Dedifferentiated amniotic fluid mesenchymal stem cell (primary cell): ENCODE results near the gene GADL1.
A peak's percentile ranks its signal among the peaks of the same experiment; 100 is the strongest.

Experiments used
- DNase-seq: peaks from one replicate; pipeline ENCODE4 v3.0.0-alpha.2; 2016; ENCODE audit errors: extremely low spot score

The GADL1 gene

DNA sequence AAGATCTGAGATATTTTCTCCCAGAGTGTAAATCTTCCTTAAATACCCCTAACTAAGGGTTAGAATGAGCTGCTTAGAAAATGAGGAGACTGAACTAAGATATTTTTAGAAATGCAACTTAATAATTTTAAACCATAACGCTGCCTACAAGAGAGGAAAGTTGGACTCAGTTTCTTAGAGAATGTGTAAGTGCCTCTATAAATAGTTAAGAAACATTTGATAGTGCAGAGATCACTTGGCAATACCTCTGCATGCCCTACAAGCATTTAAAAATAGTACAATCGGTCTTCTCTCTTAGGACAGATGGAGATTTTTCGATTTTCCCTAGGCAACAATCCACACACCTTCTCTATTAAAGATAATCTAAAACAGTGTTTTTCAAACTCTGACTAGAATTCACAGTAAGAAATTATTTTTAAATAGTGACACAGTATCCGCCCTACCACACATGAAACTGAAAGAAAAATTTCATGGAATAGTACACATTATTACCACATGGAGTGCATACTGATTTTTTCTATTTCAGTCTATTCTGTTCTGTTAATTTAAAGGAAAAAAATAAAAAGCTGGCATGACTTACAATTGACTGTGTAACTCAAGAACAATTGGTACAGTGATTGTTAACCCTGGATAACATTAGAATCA lies 83.2 kb downstream of the GADL1 start:
- DNase-seq = no peak

DNA sequence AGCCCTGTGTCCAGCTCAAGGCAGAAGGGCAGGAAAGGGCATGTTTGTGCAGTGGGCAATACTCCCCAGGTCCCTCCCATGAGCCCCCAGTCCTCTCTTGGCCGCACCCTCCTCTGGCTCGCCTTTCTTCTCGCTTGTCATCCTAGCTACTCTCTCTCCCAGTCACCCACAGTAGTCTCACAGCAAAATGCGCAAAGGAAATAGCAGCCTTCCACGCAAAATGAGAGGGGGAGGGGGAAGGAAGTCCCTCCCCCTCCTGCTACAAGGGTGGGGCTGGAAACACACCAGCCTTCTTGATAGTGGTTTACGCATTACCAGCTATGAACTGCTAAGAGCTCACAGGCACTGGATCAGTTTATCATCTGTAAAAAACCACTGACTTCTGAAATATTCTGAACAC lies 83.8 kb downstream of the GADL1 start:
- no peak for DNase-seq

DNA sequence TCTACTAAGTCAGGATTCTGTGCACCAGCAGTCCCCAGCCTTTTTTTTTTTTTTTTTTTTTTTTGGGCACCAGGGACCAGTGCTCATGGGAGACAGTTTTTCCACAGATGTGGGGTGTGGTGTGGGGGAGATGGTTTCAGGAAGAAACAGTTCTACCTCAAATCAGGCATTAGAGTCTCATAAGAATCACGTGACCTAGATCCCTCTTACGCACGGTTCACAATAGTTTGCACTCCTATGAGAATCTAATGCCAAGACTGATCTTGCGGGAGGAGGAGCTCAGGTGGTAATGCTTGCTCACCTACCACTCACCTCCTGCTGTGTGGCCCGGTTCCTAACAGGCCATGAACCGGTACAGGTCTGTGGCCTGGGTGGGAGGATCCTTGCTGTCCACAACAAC lies 88.8 kb downstream of the GADL1 start:
- DNase-seq = no peak

DNA sequence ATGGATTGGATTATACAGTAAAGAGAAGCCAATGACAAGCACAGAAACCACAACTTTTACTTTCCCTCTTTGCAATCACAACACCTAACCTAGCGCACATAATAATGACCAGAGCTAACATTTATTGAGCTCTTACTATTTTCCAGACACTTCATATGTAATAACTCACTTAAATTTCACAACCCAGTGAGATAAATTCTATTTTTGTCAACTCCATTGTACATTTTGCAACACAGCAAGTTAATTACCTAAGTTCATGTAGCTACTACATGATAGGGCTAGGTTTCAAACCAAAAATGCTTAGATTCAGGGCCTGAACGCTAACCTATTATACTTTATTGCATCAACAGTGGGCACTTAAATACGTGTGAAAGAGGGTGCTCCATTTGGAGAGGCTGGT lies 89.5 kb downstream of the GADL1 start:
- DNase-seq = no peak

DNA sequence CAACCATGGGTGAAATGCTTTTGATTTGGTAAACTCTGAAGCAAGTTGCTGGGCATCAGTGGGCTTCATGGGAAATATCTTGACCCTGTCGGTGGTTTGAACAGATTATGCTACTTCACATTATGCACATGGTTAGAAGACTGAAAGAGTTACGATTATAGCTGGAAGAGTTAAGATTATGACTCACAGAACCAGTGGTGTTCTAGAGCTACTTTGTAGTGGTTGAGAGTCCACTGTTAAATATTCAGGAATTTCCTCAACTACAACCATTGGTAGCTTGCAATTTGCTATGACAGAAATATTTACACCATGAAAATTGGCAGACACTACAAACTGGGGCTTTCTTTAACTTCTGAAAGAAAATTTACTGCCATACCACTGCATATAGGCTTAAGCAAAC lies 99.3 kb downstream of the GADL1 start:
- DNase-seq = no peak

DNA sequence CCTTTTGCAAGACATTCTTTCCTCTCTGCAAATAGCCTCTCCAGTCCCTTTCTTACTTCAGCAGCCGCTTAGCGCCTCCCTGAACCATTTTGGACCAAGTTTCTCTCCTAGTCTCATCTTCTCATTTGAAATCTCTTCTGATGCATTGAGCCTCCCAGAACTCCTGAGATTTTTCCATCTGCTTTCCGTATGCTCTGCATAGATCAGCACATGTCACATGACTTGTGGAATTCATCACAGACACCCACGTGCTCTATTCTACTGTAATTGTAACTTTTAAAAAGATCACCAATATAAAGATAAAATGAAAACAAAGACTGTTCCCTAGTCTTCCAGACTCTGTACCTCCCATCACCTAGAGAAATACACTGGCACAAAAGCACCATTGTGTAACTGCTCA lies 100.7 kb downstream of the GADL1 start:
- no peak for DNase-seq

DNA sequence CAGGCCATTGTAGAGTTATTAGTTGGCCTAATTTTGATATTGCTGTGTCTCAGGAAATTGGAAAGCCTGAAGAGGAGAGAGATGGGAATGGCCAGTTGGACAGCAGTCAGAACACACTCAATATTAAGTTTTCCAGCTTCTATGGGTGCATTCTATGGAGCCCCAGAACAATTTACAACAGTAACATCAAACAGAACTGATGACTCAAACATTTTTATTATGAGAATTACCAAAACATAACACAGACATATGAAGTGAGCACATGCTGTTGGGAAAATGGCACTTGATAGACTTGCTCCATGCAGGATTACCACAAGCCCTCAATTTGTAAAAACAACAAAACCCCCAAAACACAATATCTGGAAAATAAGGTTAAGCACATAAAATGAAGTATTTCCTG lies 104.3 kb downstream of the GADL1 start:
- no peak for DNase-seq

DNA sequence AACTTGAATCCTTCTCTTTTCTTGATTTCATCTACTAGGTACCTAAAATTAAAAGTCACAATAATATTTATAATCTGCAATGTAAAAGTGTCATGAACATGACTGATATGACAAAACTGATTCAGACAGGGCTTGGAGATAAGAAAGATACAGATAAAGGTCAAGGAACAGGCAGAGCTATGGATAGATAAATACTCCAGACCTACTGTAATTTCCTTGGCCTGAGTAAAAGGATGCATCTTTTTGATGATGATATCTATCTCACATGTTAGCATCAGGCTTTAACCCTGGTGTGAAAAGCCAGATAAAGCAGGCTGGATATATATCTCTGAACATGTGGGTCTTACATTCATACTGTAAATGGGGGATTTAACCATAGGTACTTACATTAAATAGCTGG lies 108.1 kb downstream of the GADL1 start:
- no peak for DNase-seq

DNA sequence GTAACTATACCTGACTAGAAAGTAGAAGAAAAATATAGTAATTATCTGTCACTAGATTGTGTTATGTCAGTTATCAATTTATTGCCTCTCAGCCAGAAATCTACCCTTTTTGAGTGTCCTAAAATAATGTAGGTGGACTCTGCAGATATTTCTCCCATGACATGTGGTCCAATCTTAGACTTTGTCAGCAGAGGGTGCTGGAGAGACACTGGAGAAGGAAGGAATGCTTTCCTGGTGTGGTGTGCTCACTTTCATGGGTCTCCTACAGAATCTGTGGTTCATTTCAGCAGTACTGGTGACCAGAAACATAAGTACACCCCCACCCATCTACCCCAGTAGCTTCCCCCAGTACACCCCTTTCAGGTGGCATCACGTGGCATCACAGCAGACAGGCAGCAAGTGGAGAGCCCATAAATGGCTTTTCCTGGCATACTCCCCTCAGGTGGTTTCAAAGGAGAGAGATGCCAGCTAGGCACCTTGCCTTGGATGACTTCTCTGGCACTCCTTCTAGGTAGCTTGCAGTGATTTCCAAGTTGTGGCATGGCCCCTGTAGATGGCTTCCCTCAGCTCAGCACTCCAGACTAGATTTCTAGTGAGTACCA lies 114.7 kb downstream of the GADL1 start:
- DNase-seq = no peak

DNA sequence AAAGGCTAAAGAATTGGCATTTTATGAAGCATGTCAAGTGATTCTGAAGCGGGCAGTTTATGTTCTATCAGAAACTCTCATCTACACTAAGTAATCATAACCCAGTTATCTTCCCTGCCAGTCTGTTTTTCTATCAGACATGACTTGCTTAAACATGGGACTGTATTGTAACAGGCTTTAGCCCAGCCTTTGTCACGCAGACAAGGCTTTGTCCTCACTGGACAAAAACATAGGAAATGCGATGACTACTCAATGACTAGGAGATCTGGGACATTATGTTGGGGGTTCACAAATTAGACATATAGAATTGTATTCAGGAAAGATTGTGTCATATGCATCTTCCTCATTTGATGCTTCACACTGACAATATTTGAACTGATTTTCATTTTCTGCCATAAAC lies 115.5 kb downstream of the GADL1 start:
- no peak for DNase-seq

DNA sequence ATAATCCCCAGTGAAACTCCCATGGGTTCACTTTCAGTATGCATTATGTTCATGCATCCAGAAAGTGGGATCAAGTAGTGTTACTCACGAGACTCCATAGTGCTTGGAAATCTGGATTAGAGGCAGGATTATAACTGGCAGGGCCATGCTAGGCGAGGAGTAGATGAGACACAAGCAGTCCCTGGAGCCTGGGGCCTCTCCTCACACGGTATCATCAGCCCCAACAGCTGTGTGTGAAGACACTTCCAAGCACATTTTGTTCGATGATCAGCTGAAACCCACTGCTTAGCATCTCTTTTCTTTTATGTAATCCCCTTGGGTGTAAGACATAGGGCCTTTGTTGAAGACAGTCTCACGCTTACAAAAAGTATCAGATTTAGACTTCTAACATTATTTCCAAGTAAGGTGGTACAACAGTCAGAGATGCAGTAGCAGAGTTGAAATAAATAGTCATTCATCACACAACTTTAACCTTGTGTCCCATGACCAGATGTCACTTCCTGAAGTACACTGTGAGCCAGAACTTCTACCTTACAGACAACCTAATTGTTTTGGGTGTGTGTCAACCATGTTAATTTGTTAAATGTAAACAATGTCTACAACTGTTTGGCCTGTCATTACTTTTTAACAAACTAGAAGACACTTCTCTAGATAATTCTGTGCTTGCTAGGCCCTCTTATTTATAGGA lies 116.9 kb downstream of the GADL1 start:
- DNase-seq = no peak

DNA sequence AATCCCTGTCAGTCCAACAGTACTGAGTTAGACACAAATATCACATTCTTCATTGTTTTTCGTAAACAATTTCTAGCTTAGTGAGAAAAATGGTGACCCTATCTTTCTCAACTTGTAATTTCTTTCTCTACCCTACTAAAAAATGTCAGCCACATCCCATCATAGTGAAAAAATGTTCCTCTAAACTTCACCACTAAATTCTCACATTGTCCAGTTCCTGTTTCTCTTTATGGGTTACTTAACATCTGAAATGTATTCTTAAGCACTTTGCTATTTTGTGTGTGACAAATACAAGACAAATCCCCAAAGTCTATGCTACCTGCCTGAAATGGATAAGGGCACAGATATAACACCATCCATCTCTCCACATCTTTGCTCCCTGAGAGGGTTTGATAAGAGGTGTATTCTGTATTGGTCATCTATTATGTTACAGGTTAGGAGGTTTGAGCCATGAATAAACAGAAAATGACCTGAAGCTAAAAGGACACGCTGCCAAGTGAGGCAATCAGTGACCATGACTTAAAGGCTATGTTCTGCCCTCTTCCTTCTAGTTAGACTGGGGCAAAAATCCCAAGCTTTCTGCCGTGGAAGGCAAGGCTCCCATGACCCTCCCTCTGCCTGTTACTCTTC lies 118.2 kb downstream of the GADL1 start:
- DNase-seq = no peak

DNA sequence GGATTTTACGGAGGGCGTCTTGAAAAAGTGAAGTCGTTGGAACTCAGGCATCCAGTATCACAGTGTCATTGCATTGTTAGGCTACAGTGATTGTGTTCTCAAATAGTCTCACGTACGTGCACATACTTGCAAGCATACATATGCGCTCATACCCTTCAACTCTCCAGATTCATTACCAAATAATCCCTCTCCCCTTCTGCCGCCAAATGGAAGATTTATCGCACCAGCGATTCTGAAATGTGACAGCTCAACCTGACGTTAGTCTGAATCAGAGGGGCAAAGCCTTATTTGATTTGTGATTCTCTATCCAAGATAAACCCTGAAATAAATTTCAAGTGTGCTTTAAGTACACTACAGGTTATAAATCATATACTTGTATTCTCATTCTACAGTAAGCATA lies 119.4 kb downstream of the GADL1 start:
- no peak for DNase-seq

DNA sequence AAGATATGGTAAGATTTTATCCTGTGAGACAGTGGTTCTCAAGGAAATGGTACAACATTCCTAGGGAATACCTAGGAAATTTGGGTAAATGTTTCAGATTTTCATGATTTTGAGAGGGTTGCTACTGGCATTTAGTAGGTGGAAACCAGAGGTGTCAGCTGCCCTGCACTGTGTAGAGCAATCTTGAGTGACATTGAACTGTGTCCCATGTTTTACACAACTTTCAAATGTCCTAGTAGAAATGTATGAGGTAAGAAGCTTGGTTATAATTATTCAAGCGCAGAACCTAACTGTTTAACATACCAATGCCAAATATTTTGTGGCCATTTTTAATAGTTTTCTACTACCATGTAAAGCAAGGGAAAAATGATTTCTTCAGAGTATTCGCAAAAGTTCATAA lies 120.4 kb downstream of the GADL1 start:
- no peak for DNase-seq

DNA sequence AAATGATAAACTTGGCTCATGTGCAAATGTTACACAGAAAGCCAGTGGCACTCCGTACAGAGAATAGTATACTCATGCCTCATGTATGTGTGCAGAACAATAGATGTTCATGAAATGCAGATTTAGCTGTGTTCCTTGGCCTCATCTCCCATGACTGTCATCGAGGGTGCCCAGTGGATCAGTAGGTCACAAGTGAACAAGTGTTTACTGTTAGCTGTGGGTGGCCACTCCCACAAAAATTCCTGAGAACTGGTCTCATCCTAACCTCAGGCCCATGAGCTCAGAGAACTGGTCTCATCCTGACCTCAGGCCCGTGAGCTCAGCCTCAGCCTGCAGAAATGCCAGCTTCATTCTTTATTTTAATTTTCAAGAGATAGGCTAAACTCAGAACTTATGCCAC lies 124.1 kb downstream of the GADL1 start:
- DNase-seq = peak; percentile 50

DNA sequence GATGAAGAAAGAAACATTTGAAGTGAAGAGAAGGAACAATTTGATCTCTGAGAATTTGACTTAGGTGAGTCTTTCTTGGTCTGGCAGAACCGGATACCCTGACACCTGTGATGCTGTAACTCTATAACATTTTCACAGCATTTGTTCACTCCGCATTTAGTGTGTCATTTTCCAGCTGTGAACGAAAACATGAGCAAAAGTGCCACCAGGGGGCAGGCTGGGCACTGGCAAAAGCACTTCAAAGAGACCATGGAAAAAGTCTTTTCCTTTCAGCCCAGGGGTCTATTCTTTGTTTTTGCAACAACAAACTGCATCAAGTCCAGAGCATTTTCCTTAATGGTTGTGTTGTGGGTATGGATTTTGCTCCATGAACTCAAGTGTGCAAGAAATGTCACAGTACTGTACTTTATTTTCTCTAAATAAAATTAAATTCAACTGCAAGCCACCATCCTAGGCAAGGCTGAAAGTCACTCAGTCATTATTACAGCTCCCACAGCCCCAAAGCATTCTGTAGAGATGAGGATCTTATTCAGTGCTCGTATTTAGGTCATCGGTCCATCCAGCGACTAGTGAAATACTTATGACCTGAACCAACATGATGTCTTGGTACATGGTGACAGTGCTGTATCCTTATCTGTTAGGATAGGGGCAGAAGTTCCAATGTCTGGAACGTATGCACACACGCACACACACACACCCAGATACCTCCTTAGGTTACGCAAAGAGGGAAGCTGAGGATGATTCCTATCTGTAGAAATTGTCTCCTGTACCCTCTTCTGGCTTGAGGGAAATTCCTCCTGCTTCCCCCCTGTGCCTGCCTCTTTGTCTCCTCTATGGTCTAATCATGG lies 125.5 kb downstream of the GADL1 start:
- DNase-seq = peak; percentile 64

DNA sequence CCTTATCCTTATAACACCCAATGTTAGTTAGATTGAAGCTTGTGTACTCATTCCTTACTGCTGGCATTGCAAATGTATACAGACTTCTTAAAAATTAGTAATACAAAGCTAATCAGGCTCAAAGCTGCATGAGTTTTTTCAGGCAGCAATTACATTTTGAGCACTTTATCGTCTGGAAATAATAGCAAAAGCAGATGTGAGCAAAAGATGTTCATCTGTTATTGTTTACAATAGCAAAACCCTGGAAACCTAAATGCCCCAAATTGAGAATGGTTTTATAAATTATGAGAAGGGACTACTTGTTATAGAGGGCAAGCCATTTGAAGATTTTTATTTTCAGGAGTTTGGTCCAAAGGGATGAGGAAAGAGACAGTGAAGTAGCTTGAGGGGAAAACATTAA lies 126.4 kb downstream of the GADL1 start:
- no peak for DNase-seq

DNA sequence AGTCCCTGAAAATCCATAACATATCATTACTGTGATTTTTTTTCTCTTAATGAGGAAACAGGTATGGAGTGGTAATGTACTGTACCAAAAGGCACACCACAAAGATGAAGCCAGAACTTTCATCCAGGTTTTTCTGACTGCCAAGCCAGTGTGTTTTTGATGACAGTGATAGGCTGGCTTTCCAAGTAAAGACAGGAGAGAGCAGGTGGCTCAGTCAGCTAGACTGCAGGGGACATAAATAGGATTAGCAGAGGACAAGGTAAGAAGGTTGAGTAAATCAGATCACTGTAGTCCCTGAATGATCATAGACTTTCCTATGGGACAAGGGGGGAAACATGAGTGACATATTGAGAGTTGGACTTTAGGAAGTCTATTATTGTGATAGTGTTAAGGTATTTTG lies 127.9 kb downstream of the GADL1 start:
- DNase-seq = no peak

DNA sequence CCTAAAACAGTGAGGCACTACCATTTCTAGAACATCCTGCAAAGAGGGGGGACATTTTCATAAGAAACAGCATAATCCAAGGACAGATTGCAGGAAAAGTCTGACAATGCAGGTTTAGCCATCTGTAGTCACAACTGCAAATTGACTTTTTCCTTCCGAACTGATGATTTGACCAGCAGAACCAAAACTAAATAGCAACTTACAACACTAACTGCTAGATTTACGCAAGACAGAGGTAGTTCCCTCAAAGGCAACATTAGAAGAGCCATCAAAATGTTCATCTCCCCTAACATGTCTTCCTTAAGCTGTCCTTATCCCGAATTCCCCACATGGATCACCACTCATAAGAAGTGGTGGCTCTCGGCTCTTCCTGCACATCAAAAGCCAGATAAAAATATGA lies 129.6 kb downstream of the GADL1 start:
- DNase-seq = no peak

DNA sequence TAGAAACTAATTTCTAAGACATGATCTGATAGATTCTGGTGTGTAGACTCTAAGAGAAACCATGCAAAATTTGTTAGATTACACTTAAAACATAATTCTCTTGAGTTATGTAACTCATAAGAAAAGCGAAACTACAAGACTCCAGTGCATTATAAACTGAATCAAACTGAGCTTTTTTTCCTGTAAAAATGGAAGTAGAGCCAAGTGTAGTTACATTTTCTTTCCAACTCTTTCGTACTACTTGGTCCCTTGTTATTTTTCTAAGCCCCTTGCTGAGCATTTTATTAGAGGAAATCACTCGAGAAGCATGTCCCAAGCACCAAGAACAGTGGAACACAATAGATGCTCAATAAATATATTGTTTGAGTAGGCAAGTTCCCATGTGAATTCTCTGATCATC lies 130.2 kb downstream of the GADL1 start:
- no peak for DNase-seq

DNA sequence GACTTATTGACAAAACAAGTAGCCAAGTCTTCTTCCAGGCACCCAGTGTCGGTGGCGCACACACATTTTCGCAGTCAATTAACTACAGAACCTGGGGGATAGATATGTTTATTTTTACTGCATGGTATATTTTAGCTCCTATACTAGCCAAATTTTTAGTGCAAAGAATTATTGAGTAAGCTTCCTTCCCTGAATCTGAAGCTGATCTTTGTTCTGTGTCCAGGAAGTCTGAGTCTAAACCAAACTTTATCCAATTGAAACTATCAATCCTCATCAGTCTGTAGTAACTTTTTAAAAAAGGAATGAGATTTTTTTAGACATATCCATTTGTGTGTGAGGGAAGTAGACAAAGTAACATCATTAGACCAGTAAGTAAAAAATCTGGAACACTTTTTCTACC lies 133.1 kb downstream of the GADL1 start:
- DNase-seq = no peak

DNA sequence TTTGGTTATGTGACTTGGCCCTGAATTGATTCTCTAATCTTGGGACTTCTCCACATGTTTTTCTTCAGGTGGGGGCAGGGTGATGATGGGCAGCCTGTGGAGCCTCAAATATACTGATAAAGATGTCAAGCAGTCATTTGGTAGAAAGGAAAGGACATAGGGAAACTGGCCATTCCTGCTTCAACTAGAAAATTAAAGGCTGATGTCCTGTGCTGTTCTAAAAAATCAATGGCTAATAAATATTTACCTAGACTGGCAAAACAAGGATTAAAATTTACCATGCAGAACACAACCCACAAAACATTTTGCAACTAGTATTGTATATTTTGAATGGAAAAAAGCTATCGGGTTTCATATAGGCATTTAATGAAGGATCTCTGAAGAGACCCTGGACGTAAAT lies 133.7 kb downstream of the GADL1 start:
- DNase-seq = no peak
